Measurements from ENCODE around the gene SERINC5.

The SERINC5 gene

GRCh38 chr5:80246995-80247729, 8.7 kb downstream of the SERINC5 start:
- peak overlapping the region; percentile 87 for H3K27ac ChIP-seq (replicated peaks; ENCODE audit: low read length)

GRCh38 chr5:80246001-80246758, 9.7 kb downstream of the SERINC5 start:
- no peak overlapping the region for H2BK15ac ChIP-seq (ENCODE audit: low read length)
- peak overlapping the region; percentile 87 for H3K27ac ChIP-seq (replicated peaks; ENCODE audit: low read length)
- no peak overlapping the region for H2AFZ ChIP-seq (ENCODE audit: low read length)
- H3K23ac ChIP-seq (ENCODE audit: low read depth, low read length, poor library complexity): no peak overlapping the region
- no peak overlapping the region for H3K14ac ChIP-seq (ENCODE audit: low read length)
- H3K36me3 ChIP-seq (replicated peaks in 1 of 2; ENCODE audit: control insufficient read depth in 2 of 2, insufficient read depth in 2 of 2, low read length in 2 of 2): peaks cover 0 to 3% of the 10 kb centered on the region in 2 donors
- H3K79me1 ChIP-seq (ENCODE audit: low read depth, low read length): peaks cover 3% of the 10 kb centered on the region
- H3K4me1 ChIP-seq (ENCODE audit: control insufficient read depth in 2 of 2, insufficient read depth in 1 of 2, low read depth in 1 of 2, low read length in 2 of 2): peaks cover 15 to 20% of the 10 kb centered on the region in 2 donors
- H3K4me3 ChIP-seq (ENCODE audit: low read length in 2 of 2): no peak overlapping the region
- no peak overlapping the region for H3K18ac ChIP-seq (ENCODE audit: low read length)
- H3K4ac ChIP-seq (ENCODE audit: low read length): no peak overlapping the region
- H3K9ac ChIP-seq (ENCODE audit: low read depth, low read length, poor library complexity): no peak overlapping the region
- H3K4me2 ChIP-seq (ENCODE audit: insufficient read depth, low read length, poor library complexity, severe bottlenecking): no peak overlapping the region
- no peak overlapping the region for H4K91ac ChIP-seq (ENCODE audit: low read depth, low read length, poor library complexity)
- H2AK5ac ChIP-seq (ENCODE audit: low read depth, low read length): no peak overlapping the region
- peak; percentile 75 for DNase-seq (ENCODE audit: low spot score)
- no peak overlapping the region for H4K8ac ChIP-seq (ENCODE audit: low read depth, low read length)
- peaks cover 6 to 14% of the 10 kb centered on the region in 2 donors for H3K9me3 ChIP-seq (replicated peaks in 1 of 2; ENCODE audit: control insufficient read depth in 2 of 2, insufficient read depth in 1 of 2, low read depth in 1 of 2, low read length in 2 of 2)
- no peak overlapping the region for H2BK12ac ChIP-seq (ENCODE audit: low read length)
- no peaks in the 10 kb centered on the region for H3K27me3 ChIP-seq (ENCODE audit: control insufficient read depth in 3 of 3, insufficient read depth in 3 of 3, low read depth in 1 of 3, low read length in 3 of 3)
- no peak overlapping the region for H2BK120ac ChIP-seq (ENCODE audit: low read depth, low read length)
- WGBS, 2 donors (ENCODE audit: extremely low coverage in 2 of 2, insufficient read length in 2 of 2, insufficient replicate concordance in 1 of 2): no CpG with 5 or more reads among the region's 2 CpGs
- H2BK5ac ChIP-seq (ENCODE audit: low read length): no peak overlapping the region

More at GRCh38 chr5:80246995-80247729, 8.7 kb downstream of the SERINC5 start:
- peaks cover 15 to 23% of the 10 kb centered on the region in 2 donors for H3K4me1 ChIP-seq (ENCODE audit: control insufficient read depth in 2 of 2, insufficient read depth in 1 of 2, low read depth in 1 of 2, low read length in 2 of 2)
- H3K4me2 ChIP-seq (ENCODE audit: insufficient read depth, low read length, poor library complexity, severe bottlenecking): peak overlapping the region; percentile 54
- H3K14ac ChIP-seq (ENCODE audit: low read length): no peak overlapping the region
- H3K79me1 ChIP-seq (ENCODE audit: low read depth, low read length): peaks cover 5% of the 10 kb centered on the region
- H3K9me3 ChIP-seq (replicated peaks in 1 of 2; ENCODE audit: control insufficient read depth in 2 of 2, insufficient read depth in 1 of 2, low read depth in 1 of 2, low read length in 2 of 2): peaks cover 3 to 6% of the 10 kb centered on the region in 2 donors
- H2AK5ac ChIP-seq (ENCODE audit: low read depth, low read length): no peak overlapping the region
- no peak overlapping the region for H3K23ac ChIP-seq (ENCODE audit: low read depth, low read length, poor library complexity)
- H3K27me3 ChIP-seq (ENCODE audit: control insufficient read depth in 3 of 3, insufficient read depth in 3 of 3, low read depth in 1 of 3, low read length in 3 of 3): no peaks in the 10 kb centered on the region
- no peak overlapping the region for H3K4ac ChIP-seq (ENCODE audit: low read length)
- H3K9ac ChIP-seq (ENCODE audit: low read depth, low read length, poor library complexity): no peak overlapping the region
- H2AFZ ChIP-seq (ENCODE audit: low read length): peak overlapping the region; percentile 3
- H2BK5ac ChIP-seq (ENCODE audit: low read length): no peak overlapping the region
- no peak overlapping the region for H3K18ac ChIP-seq (ENCODE audit: low read length)
- peaks cover 0 to 3% of the 10 kb centered on the region in 2 donors for H3K36me3 ChIP-seq (replicated peaks in 1 of 2; ENCODE audit: control insufficient read depth in 2 of 2, insufficient read depth in 2 of 2, low read length in 2 of 2)
- no peak overlapping the region for H2BK12ac ChIP-seq (ENCODE audit: low read length)
- no peak overlapping the region for H2BK15ac ChIP-seq (ENCODE audit: low read length)
- H4K91ac ChIP-seq (ENCODE audit: low read depth, low read length, poor library complexity): no peak overlapping the region
- no CpG with 5 or more reads among the region's 6 CpGs for WGBS, 2 donors (ENCODE audit: extremely low coverage in 2 of 2, insufficient read length in 2 of 2, insufficient replicate concordance in 1 of 2)
- no peak overlapping the region for H2BK120ac ChIP-seq (ENCODE audit: low read depth, low read length)
- DNase-seq (ENCODE audit: low spot score): peak; percentile 65
- no peak overlapping the region for H4K8ac ChIP-seq (ENCODE audit: low read depth, low read length)
- H3K4me3 ChIP-seq (ENCODE audit: low read length in 2 of 2): no peak overlapping the region

DNA sequence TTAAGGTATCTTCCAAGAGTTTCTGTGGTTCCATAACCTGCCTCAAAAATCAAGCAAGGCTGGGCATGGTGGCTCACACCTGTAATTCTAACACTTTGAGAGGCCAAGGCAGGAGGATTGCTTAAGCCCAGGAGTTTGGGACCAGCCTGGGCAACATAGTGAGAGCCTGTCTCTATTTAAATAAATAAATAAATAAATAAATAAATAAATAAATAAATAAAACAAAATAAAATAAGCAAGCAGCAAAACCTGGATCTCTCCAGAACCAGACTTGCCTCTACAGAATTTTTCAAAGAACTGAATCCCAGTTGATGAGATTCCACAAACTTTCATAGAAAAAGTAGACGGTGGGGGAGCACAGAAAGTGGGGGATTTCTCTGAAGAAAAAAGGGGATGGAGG, 12.3 kb downstream of the SERINC5 start:
- Histone ChIP-seq H3K9me3 (replicated peaks in 1 of 2; ENCODE audit: control insufficient read depth in 2 of 2, insufficient read depth in 1 of 2, low read depth in 1 of 2, low read length in 2 of 2) (peaks cover 6 to 22% of the 10 kb centered on the region in 2 donors), H3K4me3 (ENCODE audit: low read length in 2 of 2) (no peak overlapping the region), H2AK5ac (ENCODE audit: low read depth, low read length) (no peak overlapping the region), H3K23ac (ENCODE audit: low read depth, low read length, poor library complexity) (no peak overlapping the region), H3K14ac (ENCODE audit: low read length) (no peak overlapping the region), H3K27me3 (ENCODE audit: control insufficient read depth in 3 of 3, insufficient read depth in 3 of 3, low read depth in 1 of 3, low read length in 3 of 3) (no peaks in the 10 kb centered on the region), H2AFZ (ENCODE audit: low read length) (no peak overlapping the region), H2BK120ac (ENCODE audit: low read depth, low read length) (no peak overlapping the region), H3K9ac (ENCODE audit: low read depth, low read length, poor library complexity) (no peak overlapping the region), H2BK12ac (ENCODE audit: low read length) (no peak overlapping the region), H2BK15ac (ENCODE audit: low read length) (no peak overlapping the region), H3K4ac (ENCODE audit: low read length) (no peak overlapping the region), H3K27ac (replicated peaks; ENCODE audit: low read length) (no peak overlapping the region), H2BK5ac (ENCODE audit: low read length) (no peak overlapping the region), H3K79me1 (ENCODE audit: low read depth, low read length) (peaks cover 3% of the 10 kb centered on the region), H3K4me2 (ENCODE audit: insufficient read depth, low read length, poor library complexity, severe bottlenecking) (no peak overlapping the region), H3K4me1 (ENCODE audit: control insufficient read depth in 2 of 2, insufficient read depth in 1 of 2, low read depth in 1 of 2, low read length in 2 of 2) (peaks cover 13 to 15% of the 10 kb centered on the region in 2 donors), H3K18ac (ENCODE audit: low read length) (no peak overlapping the region), H4K8ac (ENCODE audit: low read depth, low read length) (no peak overlapping the region), H4K91ac (ENCODE audit: low read depth, low read length, poor library complexity) (no peak overlapping the region), H3K36me3 (replicated peaks in 1 of 2; ENCODE audit: control insufficient read depth in 2 of 2, insufficient read depth in 2 of 2, low read length in 2 of 2) (peaks cover 0 to 3% of the 10 kb centered on the region in 2 donors)
- DNase-seq (ENCODE audit: low spot score): no peak
- no CpG with 5 or more reads among the region's 1 CpG for WGBS, 2 donors (ENCODE audit: extremely low coverage in 2 of 2, insufficient read length in 2 of 2, insufficient replicate concordance in 1 of 2)

DNA sequence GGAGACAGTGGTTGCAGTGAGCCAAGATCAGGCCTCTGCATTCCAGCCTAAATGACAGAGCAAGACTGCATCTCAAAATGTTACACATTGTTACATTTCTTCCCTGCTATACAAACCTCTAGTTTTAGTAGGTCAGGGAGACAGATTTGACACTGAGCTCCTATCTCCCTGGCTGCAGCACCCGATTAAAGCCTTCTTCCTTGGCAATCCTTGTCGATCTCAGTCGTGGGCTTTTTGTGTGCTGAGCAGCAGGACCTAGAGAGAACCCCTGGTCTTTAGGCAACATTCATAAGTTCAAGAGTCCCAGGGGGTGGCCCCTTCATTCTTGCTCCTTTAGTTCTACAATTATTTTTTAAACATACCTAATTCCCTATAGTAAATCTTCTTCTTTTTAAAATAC, 13.0 kb downstream of the SERINC5 start:
- WGBS, 2 donors (ENCODE audit: extremely low coverage in 2 of 2, insufficient read length in 2 of 2, insufficient replicate concordance in 1 of 2): no CpG with 5 or more reads among the region's 3 CpGs
- H3K9me3 ChIP-seq (replicated peaks in 1 of 2; ENCODE audit: control insufficient read depth in 2 of 2, insufficient read depth in 1 of 2, low read depth in 1 of 2, low read length in 2 of 2): peaks cover 6 to 22% of the 10 kb centered on the region in 2 donors

More for the DNA sequence above, 13.0 kb downstream of the SERINC5 start:
- H3K18ac ChIP-seq (ENCODE audit: low read length): no peak overlapping the region
- H3K23ac ChIP-seq (ENCODE audit: low read depth, low read length, poor library complexity): no peak overlapping the region
- no peak overlapping the region for H2BK5ac ChIP-seq (ENCODE audit: low read length)
- H2AFZ ChIP-seq (ENCODE audit: low read length): no peak overlapping the region
- H2BK15ac ChIP-seq (ENCODE audit: low read length): no peak overlapping the region
- no peak overlapping the region for H4K8ac ChIP-seq (ENCODE audit: low read depth, low read length)
- H2BK12ac ChIP-seq (ENCODE audit: low read length): no peak overlapping the region
- no peak overlapping the region for H3K4me2 ChIP-seq (ENCODE audit: insufficient read depth, low read length, poor library complexity, severe bottlenecking)
- H3K79me1 ChIP-seq (ENCODE audit: low read depth, low read length): peaks cover 3% of the 10 kb centered on the region
- no peak overlapping the region for H3K14ac ChIP-seq (ENCODE audit: low read length)
- no peak overlapping the region for H2AK5ac ChIP-seq (ENCODE audit: low read depth, low read length)
- H3K4ac ChIP-seq (ENCODE audit: low read length): no peak overlapping the region
- DNase-seq (ENCODE audit: low spot score): no peak
- no peak overlapping the region for H4K91ac ChIP-seq (ENCODE audit: low read depth, low read length, poor library complexity)
- no peak overlapping the region for H3K9ac ChIP-seq (ENCODE audit: low read depth, low read length, poor library complexity)
- no peak overlapping the region for H3K4me3 ChIP-seq (ENCODE audit: low read length in 2 of 2)
- H3K4me1 ChIP-seq (ENCODE audit: control insufficient read depth in 2 of 2, insufficient read depth in 1 of 2, low read depth in 1 of 2, low read length in 2 of 2): peaks cover 10 to 15% of the 10 kb centered on the region in 2 donors
- no peak overlapping the region for H2BK120ac ChIP-seq (ENCODE audit: low read depth, low read length)
- H3K36me3 ChIP-seq (replicated peaks in 1 of 2; ENCODE audit: control insufficient read depth in 2 of 2, insufficient read depth in 2 of 2, low read length in 2 of 2): peaks cover 0 to 3% of the 10 kb centered on the region in 2 donors
- no peak overlapping the region for H3K27ac ChIP-seq (replicated peaks; ENCODE audit: low read length)
- H3K27me3 ChIP-seq (ENCODE audit: control insufficient read depth in 3 of 3, insufficient read depth in 3 of 3, low read depth in 1 of 3, low read length in 3 of 3): no peaks in the 10 kb centered on the region

All from neuronal stem cell (in vitro differentiated cells).